Keratinocyte (primary cell): ENCODE results near the gene RPS3A. TPM values are rescaled to one million over a fixed set of nuclear protein-coding genes. Genes with fewer than 3 reads are reported as not detected.

Source experiments
- DNase-seq: peaks from one replicate; pipeline ENCODE4 v3.0.0-alpha.2; 2011; ENCODE audit warnings: low read depth, missing footprints, low spot score
- FAIRE-seq: peaks from 2 replicates; lab custom pipeline; 2011; peaks lifted over from hg19 to GRCh38; lab: Jason Lieb, UNC
- H2AFZ ChIP-seq: 2 replicates; pipeline ENCODE4 v1.6.0; 2012; ENCODE audit warnings: low read length, control low read depth, inconsistent platforms; ENCODE audit not compliant: control insufficient read depth
- H3K27ac ChIP-seq: 2 replicates; pipeline ENCODE4 v1.5.1; 2011; ENCODE audit warnings: low read length; ENCODE audit not compliant: control insufficient read depth, insufficient read depth
- H3K27me3 ChIP-seq: 3 replicates; pipeline ENCODE4 v1.6.0; 2011; ENCODE audit warnings: low read length; ENCODE audit not compliant: control insufficient read depth, insufficient read depth; ENCODE audit errors: extremely low read depth
- H3K36me3 ChIP-seq, 2 experiments: 2 replicates in 1 of 2; 3 replicates in 1 of 2; pipeline ENCODE4 v1.5.1; 2011; ENCODE audit warnings: low read length in 2 of 2, mild to moderate bottlenecking in 1 of 2; ENCODE audit not compliant: control insufficient read depth in 2 of 2, insufficient read depth in 2 of 2; ENCODE audit errors: extremely low read depth in 1 of 2
- H3K4me1 ChIP-seq: 3 replicates; pipeline ENCODE4 v1.5.1; 2011; ENCODE audit warnings: low read length; ENCODE audit not compliant: control insufficient read depth, insufficient read depth; ENCODE audit errors: extremely low read depth
- H3K4me2 ChIP-seq: 3 replicates; pipeline ENCODE4 v1.6.0; 2011; ENCODE audit warnings: low read depth, low read length; ENCODE audit not compliant: control insufficient read depth, insufficient read depth; ENCODE audit errors: extremely low read depth
- H3K4me3 ChIP-seq, 3 experiments: fragments of 200-600 bp in 1 of 3; sonication (generic) in 1 of 3; 2 replicates in 2 of 3; 3 replicates in 1 of 3; pipeline ENCODE4 v1.5.1; 2011 to 2016; ENCODE audit warnings: low read length in 3 of 3, mild to moderate bottlenecking in 3 of 3, control low read depth in 2 of 3, inconsistent platforms in 1 of 3, low read depth in 1 of 3, mixed read lengths in 1 of 3, mixed run types in 1 of 3, moderate library complexity in 1 of 3; ENCODE audit not compliant: control insufficient read depth in 2 of 3, insufficient read depth in 2 of 3; ENCODE audit errors: extremely low read depth in 1 of 3
- H3K79me2 ChIP-seq: 2 replicates; pipeline ENCODE4 v1.6.0; 2012; ENCODE audit warnings: low read length; ENCODE audit not compliant: control insufficient read depth, insufficient read depth
- H3K9ac ChIP-seq: 3 replicates; pipeline ENCODE4 v1.6.0; 2011; ENCODE audit warnings: low read length; ENCODE audit not compliant: control insufficient read depth, insufficient read depth; ENCODE audit errors: extremely low read depth
- H3K9me1 ChIP-seq: 3 replicates; pipeline ENCODE4 v1.6.0; 2011; ENCODE audit warnings: low read length; ENCODE audit not compliant: control insufficient read depth, insufficient read depth; ENCODE audit errors: extremely low read depth
- H3K9me3 ChIP-seq: 2 replicates; pipeline ENCODE4 v1.5.1; 2012; ENCODE audit warnings: low read depth, low read length; ENCODE audit not compliant: control insufficient read depth
- H4K20me1 ChIP-seq: 3 replicates; pipeline ENCODE4 v1.6.0; 2011; ENCODE audit warnings: low read length; ENCODE audit not compliant: control insufficient read depth, insufficient read depth; ENCODE audit errors: extremely low read depth
- CTCF ChIP-seq, 3 experiments: IDR thresholded peaks in 1 of 3; conservative IDR thresholded peaks in 1 of 3; optimal IDR thresholded peaks in 1 of 3; 2 replicates in 2 of 3; 3 replicates in 1 of 3; pipeline versions ENCODE3 to v1.5.1; 2011; ENCODE audit warnings: low read length in 3 of 3, mild to moderate bottlenecking in 3 of 3, moderate library complexity in 2 of 3, control low read depth in 1 of 3, inconsistent platforms in 1 of 3; ENCODE audit not compliant: insufficient read depth in 2 of 3; ENCODE audit errors: extremely low read depth in 1 of 3
- EZH2 ChIP-seq: IDR thresholded peaks from one replicate; pipeline ENCODE4 v1.6.1; 2012; ENCODE audit warnings: inconsistent platforms, mild to moderate bottlenecking, low read length, moderate library complexity
- dilution Hi-C: fragments of 300-500 bp; cut with MboI; formaldehyde crosslinking; loops from one replicate; pipeline ENCODE4 v1.7.0; 2020; ENCODE audit warnings: low sequenced_read_pairs; ENCODE audit not compliant: extremely low pct_ligation_motif_present
- polyA plus RNA-seq, 5 experiments: library from polyadenylated mRNA; depleted of rRNA in 3 of 5; stranded (reverse) in 3 of 5; stranded (forward) in 1 of 5; unstranded in 1 of 5; fragments of >200 nt; gene quantifications; 1 replicate in 1 of 5; 2 replicates in 3 of 5; 3 replicates in 1 of 5; pipeline versions ENCODE4 v1.2.1 to v1.2.3, GENCODE V29; 2011 to 2012; ENCODE audit warnings: missing spikeins in 2 of 5, low read depth in 1 of 5, low replicate concordance in 1 of 5

RPS3A gene
- polyA plus RNA-seq, 1 donor (not counting 4 experiments of a cell fraction or from before 2014, with no cell fraction given): 3,377 TPM

GRCh38 chr4:151114338-151114737, 14.9 kb downstream of the RPS3A start:
- Histone ChIP-seq H3K4me2 (no peak overlapping the region), H3K4me1 (no peaks in the 10 kb centered on the region), H3K36me3 (peaks cover 10 to 11% of the 10 kb centered on the region in 2 experiments), H3K9me3 (no peaks in the 10 kb centered on the region), H4K20me1 (no peaks in the 10 kb centered on the region), H3K27ac (no peak overlapping the region), H3K9ac (no peak overlapping the region), H3K79me2 (no peaks in the 10 kb centered on the region), H2AFZ (no peak overlapping the region), H3K27me3 (no peaks in the 10 kb centered on the region), H3K9me1 (peaks cover 3% of the 10 kb centered on the region), H3K4me3 (no peak overlapping the region)
- FAIRE-seq (no peak), DNase-seq (no peak)
- no peak for TF ChIP-seq CTCF (optimal IDR thresholded peaks at IDR 0.05 in 1 of 3, IDR thresholded peaks at IDR 0.05 in 1 of 3, conservative IDR thresholded peaks at IDR 0.05 in 1 of 3; ENCODE audit: extremely low read depth in 1 of 3, insufficient read depth in 2 of 3, low read length in 3 of 3)
- no peak for TF ChIP-seq EZH2
- dilution Hi-C loops: no loop called here

GRCh38 chr4:151114986-151115385, 15.6 kb downstream of the RPS3A start:
- H3K4me1 ChIP-seq: no peaks in the 10 kb centered on the region
- DNase-seq: no peak

More at GRCh38 chr4:151114986-151115385, 15.6 kb downstream of the RPS3A start:
- peaks cover 3% of the 10 kb centered on the region for H3K9me1 ChIP-seq
- no peaks in the 10 kb centered on the region for H3K27me3 ChIP-seq
- dilution Hi-C loops: no loop called here
- H3K9ac ChIP-seq: no peak overlapping the region
- no peak overlapping the region for H3K4me3 ChIP-seq
- no peak overlapping the region for H3K27ac ChIP-seq
- no peak overlapping the region for H2AFZ ChIP-seq
- H3K9me3 ChIP-seq: no peaks in the 10 kb centered on the region
- no peak overlapping the region for H3K4me2 ChIP-seq
- peaks cover 10 to 11% of the 10 kb centered on the region in 2 experiments for H3K36me3 ChIP-seq
- H4K20me1 ChIP-seq: no peaks in the 10 kb centered on the region
- TF ChIP-seq EZH2 (no peak), CTCF (optimal IDR thresholded peaks at IDR 0.05 in 1 of 3, IDR thresholded peaks at IDR 0.05 in 1 of 3, conservative IDR thresholded peaks at IDR 0.05 in 1 of 3; ENCODE audit: extremely low read depth in 1 of 3, insufficient read depth in 2 of 3, low read length in 3 of 3) (no peak)
- H3K79me2 ChIP-seq: no peaks in the 10 kb centered on the region
- no peak for FAIRE-seq
